ENCODE results near the gene CERS2.
"Not testable (repeated sequence)": the region's sequence is repeated elsewhere in the genome, so short reads cannot be mapped to it uniquely, and the experiment has no call there.

CERS2 gene

GRCh38 chr1:150968491-150968890 lies 6.1 kb downstream of the CERS2 start:
- no peak for DNase-seq

GRCh38 chr1:150967936-150968335 lies 6.7 kb downstream of the CERS2 start:
- no peak for DNase-seq

GRCh38 chr1:150966011-150966410 lies 8.6 kb downstream of the CERS2 start:
- DNase-seq: no peak

- no peak for DNase-seq
Observed at GRCh38 chr1:150965605-150966004, 9.0 kb downstream of the CERS2 start.

- DNase-seq: no peak
Observed at GRCh38 chr1:150964164-150964489, 10.5 kb downstream of the CERS2 start.

- no peak for DNase-seq
Observed at GRCh38 chr1:150963321-150964163, 11.1 kb downstream of the CERS2 start.

GRCh38 chr1:150961756-150962155 lies 12.9 kb downstream of the CERS2 start:
- no peak for DNase-seq

- no peak for DNase-seq
Observed at GRCh38 chr1:150960646-150961045, 14.0 kb downstream of the CERS2 start.

GRCh38 chr1:150957666-150958065 lies 17.0 kb downstream of the CERS2 start:
- no peak for DNase-seq

- no peak for DNase-seq
Observed at GRCh38 chr1:150955280-150955679, 19.4 kb downstream of the CERS2 start.

GRCh38 chr1:150954708-150955107 lies 19.9 kb downstream of the CERS2 start:
- no peak for DNase-seq

GRCh38 chr1:150944856-150945255 lies 29.8 kb downstream of the CERS2 start:
- no peak for DNase-seq

- DNase-seq: peak; percentile 4
Observed at GRCh38 chr1:150931773-150932172, 42.9 kb downstream of the CERS2 start.

- DNase-seq: not testable (repeated sequence)
Observed at GRCh38 chr1:150928775-150929174, 45.9 kb downstream of the CERS2 start.

- peak; percentile 7 for DNase-seq
Observed at GRCh38 chr1:150928286-150928685, 46.3 kb downstream of the CERS2 start.

- no peak for DNase-seq
Observed at GRCh38 chr1:150927624-150928023, 47.0 kb downstream of the CERS2 start.

GRCh38 chr1:150926097-150926741 lies 48.4 kb downstream of the CERS2 start, which contains the start of gene SETDB1:
TSS of gene SETDB1 (plus strand) at chr1:150926363. CDS start at chr1:150927715, 1,352 bp downstream.
- DNase-seq: peak; percentile 97

- DNase-seq: no peak
Observed at GRCh38 chr1:150925080-150925479, 49.6 kb downstream of the CERS2 start.

- peak; percentile 92 for DNase-seq
Observed at GRCh38 chr1:150922519-150922975, 52.1 kb downstream of the CERS2 start.

GRCh38 chr1:150917387-150917786 lies 57.2 kb downstream of the CERS2 start:
- DNase-seq: no peak
